NCI-H2196 (cell line): Measurements from ENCODE around the gene SURF4.

Experiments used
- DNase-seq: peaks from one replicate; lab custom pipeline; 2025; ENCODE audit not compliant: unreplicated experiment; lab: John Stamatoyannopoulos, UW

The SURF4 gene

DNA sequence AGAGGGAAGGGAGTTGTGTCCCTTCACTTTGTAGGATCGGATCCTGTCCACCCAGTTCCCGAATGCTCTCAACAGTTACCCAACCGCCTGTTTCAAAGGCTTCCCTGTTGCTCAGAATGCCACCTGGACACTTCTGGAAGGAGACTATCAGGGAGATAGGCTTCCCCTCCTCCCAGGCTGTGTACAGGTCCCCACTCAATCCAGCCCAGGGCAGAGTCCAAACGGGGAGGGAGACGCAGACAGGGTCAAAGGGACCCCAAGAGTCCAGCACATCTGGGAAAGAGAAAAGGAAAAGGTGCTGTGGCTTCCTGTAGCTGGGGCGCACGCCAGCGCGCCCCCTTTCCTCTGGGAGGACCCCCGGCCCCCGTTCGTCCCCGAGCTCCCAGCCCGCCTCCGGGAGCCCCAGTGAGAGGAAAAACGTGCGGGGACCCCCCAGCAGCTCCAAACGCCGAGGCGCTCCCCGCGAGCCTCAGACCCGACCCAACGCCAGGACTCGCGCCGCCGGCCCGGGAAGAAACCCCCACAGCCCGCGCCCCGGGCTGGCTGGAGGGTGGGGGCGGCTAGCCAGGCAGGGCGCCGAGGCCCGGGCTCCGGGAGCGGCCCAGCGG, 640 bp downstream of the SURF4 start:
- DNase-seq: no peak

GRCh38 chr9:133374612-133375115, 1.2 kb downstream of the SURF4 start:
- DNase-seq: no peak

GRCh38 chr9:133372144-133372543, 3.7 kb downstream of the SURF4 start:
- no peak for DNase-seq

DNA sequence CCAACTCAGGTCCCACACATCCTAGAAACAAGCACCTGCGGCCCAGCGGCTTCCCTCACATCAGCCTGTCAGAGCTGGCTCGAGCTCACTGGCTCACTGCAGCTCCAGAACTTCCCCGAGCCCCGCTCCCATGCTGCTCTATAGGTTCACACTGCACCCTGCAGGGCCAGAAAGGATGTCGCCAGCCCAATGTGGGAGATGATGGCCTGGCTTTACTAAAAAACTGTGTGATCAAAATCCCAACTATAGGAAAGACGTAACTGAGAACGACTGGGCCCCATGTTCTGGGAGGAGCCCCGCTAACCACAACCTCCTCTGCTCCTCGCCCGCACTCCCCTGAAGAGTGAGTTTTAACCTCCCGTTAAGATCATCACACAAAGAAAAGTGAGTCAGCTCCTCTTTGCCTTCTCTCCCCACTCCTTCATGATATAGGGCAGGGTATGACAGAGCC, 4.6 kb downstream of the SURF4 start:
- no peak for DNase-seq

DNA sequence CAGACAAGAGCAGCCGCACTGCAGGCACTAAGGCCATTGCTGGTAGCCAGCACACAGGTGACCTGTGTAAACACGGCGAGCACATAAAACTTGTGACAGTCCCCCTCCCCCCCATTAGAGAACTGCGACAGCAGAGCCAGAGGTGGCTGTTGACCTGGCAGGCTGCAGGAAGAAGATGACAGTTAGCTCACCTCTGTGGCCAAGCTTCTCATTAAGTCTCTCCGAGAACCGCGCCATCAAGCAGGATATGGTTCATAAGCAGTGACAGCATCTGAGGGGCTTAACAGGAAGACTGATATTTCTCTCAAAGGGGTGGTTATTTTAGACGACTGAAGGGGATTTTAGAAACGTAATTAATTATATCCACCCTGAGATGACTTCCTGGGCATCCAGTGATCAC, 5.2 kb downstream of the SURF4 start:
- DNase-seq: no peak

DNA sequence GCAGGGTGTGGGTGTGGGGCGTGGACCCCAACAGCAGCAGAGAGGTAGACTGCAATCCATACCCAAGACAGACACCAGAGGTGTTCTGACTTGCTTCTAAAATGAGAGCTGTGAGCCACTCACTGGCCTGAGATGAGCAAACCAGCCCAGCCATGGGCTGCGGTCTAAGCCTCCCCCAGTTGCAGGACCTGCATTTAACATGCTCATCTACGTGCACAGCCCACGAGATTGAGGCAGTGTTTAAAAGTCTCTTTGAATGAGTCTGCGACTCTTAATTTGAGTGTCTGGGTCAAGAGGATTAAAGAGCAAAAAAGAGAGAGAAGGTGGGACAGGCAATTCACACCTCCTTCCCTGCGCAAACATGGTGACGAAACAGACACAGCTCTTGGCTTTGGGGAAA, 5.9 kb downstream of the SURF4 start:
- no peak for DNase-seq

- no peak for DNase-seq
These were observed 6.4 kb downstream of the SURF4 start for GRCh38 chr9:133369422-133369821.

DNA sequence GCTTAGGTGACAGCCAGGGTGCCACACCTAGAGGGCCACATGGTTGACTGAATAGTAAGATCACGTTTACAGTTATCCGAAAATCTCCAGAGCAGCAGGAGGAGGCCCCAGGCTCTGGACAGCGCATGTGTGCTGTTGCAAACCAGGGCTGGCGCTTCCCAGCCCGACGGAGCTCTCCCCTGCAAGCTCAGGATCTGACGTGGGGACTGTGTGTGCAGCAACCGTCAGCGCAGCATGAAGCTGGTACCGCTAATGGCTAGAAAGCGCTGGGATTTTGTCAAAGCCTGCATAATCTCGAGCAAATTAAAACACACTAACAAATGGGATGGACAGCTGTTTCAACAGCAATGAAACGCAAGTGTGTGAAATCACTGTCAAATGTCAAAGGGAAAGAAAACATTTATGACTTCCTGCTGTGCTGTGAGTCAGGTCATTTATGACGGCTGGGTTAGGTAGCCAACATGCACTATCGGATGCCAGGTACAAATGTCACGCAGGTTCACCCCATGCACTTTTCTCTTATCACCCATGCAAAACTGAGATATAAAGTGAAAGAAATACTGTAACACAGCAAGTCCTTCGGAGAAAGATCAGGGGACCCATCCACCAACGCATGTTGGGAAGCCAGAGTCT, 7.5 kb downstream of the SURF4 start:
- DNase-seq: peak; percentile 49

DNA sequence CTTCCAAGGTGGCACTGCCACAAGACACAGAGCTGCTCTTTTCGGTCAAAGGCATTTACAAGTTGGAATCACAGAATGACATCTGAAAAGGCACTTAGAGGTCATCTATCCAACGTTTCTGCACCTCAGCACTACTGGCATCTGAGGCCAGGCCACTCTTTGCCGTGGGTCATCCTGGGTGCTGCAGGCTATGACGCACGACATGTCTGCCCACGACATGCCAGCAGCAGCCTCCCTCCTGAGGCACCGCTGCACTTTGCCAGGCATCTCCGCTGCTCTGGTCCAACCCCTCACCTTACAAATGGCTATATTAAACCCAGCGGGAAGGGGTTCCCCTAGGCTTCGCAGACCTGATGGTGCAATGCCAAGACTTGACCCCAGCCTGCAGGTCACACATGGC, 8.1 kb downstream of the SURF4 start:
- DNase-seq: no peak

DNA sequence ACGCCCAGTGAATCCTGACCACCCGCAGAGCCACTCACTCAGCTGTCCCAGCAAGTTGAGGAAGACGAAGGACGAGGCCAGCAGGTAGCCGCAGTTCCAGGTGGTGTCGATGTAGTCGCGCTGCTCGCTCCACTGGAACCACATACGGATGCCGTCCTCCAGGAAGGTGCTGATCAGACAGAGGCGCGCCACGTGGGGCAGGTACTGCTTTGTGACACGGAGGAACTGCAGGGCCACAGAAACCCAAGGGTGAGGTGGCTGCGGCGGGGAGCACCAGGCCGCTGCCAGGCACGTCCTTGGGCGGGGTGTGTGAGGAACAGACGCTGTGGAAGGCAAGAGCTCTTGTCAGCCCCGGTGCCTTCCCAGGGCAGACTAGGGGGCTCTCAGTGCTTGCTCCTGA, 8.6 kb downstream of the SURF4 start:
- no peak for DNase-seq

GRCh38 chr9:133366435-133366834, 9.4 kb downstream of the SURF4 start:
- DNase-seq: no peak

DNA sequence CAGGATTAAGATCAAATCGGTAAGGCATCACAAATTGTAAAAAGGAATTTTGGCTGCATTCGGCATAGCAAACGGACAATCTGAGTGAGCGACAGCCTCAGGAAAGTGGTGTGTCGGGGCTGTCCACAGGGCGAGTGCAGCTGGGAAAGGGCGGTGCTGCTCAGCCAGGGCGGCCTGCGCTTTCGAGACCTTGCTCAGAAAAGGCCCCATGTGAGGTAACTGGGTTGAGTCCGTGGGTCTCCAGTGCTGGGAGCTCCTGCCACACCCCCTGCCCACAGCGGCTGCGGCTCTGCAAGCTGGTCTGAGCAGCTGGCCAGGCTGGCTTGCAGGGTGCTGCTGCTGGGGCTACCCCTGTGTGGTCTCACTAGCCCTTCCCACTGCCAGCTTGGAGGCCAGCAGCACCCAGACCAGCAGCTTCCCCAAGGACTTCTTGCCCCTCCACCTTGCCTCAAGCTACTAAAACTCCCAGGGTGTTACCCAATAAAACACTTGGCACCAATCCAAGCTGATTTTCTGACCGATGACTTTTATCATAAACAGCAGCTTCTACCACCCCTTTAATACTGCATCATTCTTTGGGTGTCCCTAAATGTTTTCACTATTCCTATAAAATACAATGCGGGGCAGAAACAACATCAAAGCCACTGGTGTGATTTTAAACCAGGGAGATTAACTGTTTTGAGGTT, 13.4 kb downstream of the SURF4 start:
- DNase-seq: peak; percentile 8

- DNase-seq: no peak
These were observed 14.3 kb downstream of the SURF4 start for GRCh38 chr9:133361507-133362092.

- no peak for DNase-seq
These were observed 15.2 kb downstream of the SURF4 start for GRCh38 chr9:133360400-133361393.

DNA sequence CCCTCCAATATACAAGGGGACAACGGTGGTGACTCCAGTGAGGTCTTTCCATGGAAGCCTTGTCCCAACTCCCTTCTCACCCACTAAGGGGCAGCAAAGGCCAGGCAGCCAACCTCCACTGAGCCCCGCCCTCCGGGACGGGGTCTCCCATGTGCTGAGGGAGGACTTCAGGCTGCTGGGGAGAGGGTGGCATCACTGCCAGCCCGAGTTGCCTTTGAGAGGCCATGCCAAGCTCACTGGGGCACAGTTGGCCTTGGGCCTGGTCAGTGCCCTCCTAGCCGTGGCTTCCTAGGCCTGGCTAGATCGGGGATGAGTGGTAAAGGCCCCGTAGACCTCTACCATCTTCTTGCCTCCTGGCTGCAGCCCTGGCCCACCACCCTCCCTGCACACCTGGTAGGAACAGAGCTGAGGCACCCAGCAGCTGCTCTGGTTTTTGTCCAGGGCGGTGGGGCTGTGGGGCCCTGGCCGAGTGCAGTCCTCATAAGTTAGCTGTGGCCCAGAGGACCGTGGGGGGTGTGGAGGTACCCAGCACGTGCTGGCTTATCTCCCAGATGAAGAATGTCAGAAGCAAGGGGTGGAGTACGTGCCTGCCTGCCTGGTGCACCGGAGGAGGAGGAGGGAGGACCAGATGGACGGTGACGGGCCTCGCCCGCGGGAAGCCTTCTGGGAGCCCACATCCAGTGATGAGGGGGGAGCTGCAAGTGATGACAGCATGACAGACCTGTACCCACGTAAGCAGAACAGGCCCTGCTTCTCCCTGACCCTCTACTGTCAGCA, 16.3 kb downstream of the SURF4 start:
- peak; percentile 22 for DNase-seq

- DNase-seq: no peak
These were observed 18.2 kb downstream of the SURF4 start for GRCh38 chr9:133357656-133358055.

DNA sequence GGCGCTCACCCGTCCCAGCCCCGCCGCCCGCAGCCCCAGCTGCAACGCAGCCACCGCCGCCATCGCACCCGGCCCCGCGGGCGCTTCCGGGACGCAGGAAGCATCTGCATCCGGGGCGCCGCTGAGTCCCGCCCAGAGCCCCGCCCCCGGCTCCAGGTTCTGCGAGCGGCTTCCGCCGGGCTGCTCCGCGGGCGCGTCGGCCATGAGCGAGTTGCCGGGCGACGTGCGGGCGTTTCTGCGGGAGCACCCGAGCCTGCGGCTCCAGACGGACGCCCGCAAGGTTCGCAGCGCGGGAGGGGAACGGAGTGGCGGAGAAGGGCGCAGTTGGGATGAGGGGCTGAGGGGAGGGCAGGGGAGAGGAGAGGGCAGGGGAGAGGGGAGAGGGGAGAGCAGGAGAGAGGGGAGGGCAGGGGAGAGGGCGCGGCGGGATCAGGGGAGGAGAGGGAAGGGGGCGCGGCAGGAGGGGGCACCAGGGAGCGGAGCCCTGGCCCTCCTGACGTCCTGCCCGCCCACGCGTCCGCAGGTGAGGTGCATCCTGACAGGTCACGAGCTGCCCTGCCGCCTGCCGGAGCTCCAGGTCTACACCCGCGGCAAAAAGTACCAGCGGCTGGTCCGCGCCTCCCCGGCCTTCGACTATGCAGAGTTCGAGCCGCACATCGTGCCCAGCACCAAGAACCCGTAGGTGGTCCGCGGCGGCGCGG, 19.3 kb downstream of the SURF4 start, which contains the start of the genes SURF1 and SURF2:
TSS of gene SURF1 (minus strand) at position 97 of the 701 bp plus-strand sequence. CDS start at position 63, 34 bp downstream.
TSS of gene SURF2 (plus strand) at position 160 of the 701 bp plus-strand sequence. CDS start at position 203, 43 bp downstream.
- DNase-seq: peak; percentile 88

DNA sequence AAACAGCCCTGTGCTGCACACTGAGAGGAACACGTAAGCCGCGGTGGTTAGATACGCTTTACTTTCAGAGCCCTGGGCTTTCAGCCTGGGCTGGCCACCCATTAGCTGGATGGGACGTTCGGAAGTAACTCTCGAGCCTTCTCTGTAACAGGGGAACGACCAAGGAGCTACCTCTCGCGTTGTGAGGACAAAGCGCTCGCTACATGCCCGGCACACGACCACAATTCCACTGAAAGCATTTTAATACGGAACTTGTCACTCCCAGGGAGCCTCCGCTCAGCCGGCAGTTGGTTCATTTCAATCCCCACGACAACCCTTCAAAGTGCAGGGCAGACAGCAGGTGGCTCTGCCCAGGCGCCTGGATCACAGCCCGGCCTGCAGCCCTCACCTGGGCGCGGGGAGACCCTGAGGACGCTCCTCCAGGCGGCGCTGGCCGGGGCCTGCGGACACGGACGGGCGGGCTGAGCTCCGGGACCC, 19.9 kb downstream of the SURF4 start:
- no peak for DNase-seq

GRCh38 chr9:133354766-133355165, 21.1 kb downstream of the SURF4 start:
- no peak for DNase-seq
